GM18505 (cell line): ENCODE results near the gene PNP.

Source experiments
- ATAC-seq: cut with Tn5 transposase; IDR thresholded peaks from one replicate; pipeline ENCODE4 v1.9.1; 2021; ENCODE audit not compliant: unreplicated experiment
- POLR2A ChIP-seq: IDR thresholded peaks from 4 replicates; pipeline ENCODE4 v1.6.1; 2011; ENCODE audit warnings: borderline replicate concordance; ENCODE audit not compliant: insufficient read depth, insufficient read length; ENCODE audit errors: extremely low read depth

Gene PNP

DNA sequence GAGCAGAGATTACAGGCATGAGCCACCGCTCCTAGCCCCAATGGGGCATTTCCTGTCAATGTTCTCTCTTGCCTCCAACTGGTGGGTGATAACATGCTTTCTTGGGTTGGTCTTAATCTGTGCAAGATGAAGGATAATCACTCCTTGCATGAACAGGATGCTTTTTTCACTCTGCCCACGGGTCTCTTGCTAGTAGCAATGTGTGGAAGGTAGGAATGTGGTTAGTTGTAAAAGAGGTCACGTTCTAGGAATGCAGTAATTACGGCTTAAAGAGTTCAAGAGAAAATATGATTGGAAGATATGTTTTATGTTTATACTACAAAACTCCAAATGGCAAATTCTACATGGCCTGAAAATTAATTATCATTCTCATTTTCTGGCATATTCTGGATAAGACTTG, 46.6 kb downstream of the PNP start:
- ATAC-seq: no peak
- TF ChIP-seq POLR2A: no peak

DNA sequence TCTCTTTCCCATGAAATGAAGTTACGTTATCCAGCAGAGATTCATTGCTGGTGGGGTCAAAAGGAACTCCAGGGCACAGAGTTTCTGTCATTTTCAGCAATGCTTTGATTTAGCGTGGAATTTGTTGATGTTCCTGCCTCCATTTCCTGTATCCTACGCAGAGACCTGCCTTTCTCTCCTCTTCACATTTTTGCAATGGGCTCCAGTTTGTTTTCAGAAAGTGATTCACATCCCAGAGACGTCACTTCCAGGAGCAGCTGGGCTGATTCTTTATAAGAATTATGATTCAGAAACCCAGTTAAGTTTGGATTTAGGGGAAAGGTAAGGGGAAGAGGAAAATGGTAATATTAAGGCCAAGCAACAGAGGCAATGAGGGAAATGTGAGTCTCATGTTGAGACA, 47.7 kb downstream of the PNP start:
- no peak for TF ChIP-seq POLR2A
- ATAC-seq: no peak

DNA sequence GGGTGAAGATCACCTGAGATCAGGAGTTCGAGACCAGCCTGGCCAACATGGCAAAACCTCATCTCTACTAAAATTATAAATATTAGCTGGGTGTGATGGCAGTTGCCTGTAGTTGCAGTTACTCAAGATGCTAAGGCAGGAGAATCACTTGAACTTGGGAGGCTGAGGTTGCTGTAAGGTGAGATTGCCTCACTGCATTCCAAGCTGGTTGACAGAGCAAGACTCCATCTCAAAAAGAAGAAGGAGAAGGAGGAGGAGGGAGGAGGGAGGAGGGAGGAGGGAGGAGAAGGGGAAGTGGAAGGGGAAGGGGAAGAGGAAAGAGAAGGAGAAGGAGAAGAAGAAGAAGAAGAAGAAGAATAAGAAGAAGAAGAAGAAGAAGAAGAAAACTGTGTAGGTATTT, 53.1 kb downstream of the PNP start:
- TF ChIP-seq POLR2A: no peak
- no peak for ATAC-seq

DNA sequence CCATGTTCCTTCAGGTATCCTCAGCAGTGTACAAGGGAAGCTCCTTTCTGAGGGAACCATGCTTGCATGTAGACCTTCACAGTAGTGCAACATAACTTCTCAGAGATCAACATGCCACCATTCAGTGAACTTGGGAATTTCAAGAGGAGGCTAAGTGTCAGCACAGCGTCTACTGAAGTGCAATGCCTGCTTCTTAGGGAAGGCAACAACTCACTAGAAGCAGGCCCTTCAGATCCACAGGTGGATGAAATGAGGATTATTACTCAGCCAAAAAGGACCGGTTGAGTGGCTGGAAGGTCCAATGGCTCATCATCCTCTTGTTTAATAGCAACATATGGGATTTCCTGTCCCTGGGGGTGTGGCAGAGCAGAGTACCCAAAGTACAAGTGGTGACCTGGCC, 54.8 kb downstream of the PNP start:
- no peak for ATAC-seq
- TF ChIP-seq POLR2A: no peak
